ENCODE measurements around the gene AHDC1.

Gene AHDC1

DNA sequence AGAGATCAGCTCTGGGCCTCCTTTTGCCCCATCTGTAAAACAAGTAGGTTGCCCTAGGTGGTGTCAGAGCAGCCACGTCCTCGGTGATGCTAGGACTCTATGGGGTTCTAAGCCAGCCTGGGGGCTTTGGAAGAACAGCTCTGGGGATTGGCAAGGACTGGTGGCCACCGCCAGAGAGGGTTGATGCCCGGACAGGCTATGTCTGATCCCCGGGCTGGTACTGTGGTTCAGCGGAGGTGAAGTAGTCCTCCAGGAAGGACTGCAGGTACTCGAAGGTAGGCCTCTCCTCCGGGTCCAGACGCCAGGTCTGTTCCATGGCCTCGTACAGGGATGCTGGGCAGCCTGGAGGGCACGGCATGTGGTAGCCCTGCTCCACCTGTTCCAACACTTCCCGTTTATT lies 8.8 kb upstream of the AHDC1 start:
- no peak for DNase-seq

DNA sequence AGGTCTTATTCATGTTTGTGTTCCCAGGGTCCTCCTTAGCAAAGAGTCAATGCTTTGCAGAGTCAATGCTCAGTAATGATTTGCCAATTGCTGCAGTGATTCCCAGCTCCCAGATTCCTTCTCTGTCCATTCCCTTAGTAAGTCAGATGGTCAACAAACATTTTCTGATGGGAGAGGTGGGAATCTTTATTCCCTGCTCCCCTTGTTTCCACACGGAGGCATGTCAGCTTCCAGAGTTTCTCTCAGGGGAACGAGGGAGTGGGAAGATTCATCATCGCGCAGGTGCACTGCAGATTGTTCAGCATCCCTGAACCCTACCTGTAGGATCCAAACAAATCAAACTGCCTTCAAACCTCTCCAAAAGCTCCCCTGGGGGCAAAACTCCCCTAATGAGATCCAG lies 7.5 kb upstream of the AHDC1 start:
- no peak for DNase-seq

DNA sequence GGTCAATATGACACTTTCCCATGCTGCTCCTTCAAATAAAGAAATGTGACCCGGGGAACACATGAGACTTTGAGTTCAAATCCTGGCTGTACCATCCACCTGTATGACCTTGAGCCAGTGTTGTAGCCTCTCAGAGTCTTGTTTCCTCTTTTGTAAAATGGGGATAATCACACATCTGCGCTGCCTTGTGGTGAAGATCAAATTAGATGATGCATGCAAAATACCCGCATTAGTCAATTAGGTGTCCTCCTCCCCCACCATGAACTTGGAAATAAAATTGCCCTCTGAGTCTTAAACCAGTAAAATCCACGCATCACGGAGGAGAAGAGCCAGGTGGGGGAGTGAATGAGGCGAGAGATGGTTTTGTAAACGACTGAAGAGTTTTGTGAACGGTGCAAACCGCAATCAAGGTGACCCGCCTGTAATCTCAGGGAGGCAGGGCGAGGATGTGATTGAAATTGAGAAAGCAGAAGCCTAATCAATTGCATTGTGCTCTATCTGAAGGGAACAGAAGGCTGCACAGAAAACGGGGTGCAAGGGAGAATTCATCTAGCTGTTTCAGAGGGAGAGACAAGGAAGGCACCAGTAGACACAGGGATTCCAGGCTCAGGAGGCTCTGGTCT lies 5.8 kb upstream of the AHDC1 start:
- no peak for DNase-seq

DNA sequence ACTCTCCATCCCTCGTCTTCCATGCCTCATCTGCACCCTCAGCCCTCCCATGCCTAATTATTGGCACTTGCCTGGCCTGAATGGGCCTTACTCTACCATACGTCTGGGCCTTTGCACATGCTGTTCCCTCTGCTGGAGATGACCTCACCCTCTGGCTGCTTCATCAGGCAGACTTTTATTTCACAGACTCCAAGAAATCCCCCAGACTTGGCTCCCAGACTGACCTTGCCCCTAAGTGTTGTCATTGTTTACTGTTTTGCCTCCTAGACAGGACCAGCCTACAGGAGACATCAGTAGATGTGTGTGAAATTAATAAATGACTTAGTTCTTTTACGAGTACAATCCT lies 5.2 kb upstream of the AHDC1 start:
- DNase-seq: no peak

DNA sequence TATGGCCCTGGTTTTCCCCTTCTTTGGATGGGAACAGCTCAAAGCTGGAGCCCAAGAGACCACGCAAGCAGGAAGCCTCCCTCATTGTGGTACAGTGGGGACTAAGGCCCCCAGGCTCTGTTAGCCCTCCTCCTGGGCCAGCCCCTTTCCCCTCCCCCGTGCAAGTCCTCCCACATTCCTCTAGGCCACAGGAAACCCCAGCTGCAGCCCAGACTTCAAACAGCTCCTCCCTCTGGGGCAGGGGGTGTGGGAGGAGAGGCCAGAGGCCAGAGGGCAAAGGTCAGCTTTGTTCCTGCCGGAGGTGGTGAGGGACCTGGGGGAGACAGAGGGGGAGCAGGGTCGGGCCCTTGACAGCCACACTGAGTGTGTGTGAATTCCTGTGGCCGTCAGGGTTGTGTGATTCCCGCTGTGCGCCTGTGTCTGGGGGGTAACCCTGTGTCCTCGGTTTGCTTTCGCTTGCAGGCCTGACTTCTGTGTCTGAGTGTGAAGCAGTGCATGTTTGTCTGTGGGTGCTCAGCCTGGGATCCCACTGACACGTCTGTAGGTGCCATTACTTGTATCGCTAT lies 3.4 kb upstream of the AHDC1 start:
- DNase-seq: no peak

DNA sequence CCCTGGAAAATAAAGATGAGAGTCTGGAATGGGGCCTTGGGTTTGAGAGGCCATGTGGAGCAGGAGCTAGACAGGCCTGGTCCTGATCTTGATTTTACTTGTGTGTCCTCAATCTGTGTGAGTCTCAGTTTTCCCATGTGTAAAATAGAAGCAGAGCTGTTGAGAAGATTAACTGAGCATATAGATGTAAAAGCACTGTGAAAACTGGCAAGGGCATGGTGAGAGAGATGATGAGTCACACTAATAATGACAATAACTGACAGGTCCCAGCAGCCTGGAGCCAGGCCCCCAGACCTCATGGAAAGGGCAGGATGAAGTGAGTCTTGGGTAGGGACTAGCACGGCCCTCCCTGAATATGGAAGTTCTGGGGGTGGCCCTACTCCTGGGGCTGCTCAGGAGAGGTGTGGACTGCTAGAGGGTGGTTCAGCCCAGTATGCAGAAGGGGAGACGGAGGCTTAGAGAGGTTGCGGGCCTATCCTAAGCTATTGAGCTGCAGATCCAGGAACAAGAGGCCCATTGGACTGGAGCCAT lies 2.8 kb upstream of the AHDC1 start:
- DNase-seq: no peak

DNA sequence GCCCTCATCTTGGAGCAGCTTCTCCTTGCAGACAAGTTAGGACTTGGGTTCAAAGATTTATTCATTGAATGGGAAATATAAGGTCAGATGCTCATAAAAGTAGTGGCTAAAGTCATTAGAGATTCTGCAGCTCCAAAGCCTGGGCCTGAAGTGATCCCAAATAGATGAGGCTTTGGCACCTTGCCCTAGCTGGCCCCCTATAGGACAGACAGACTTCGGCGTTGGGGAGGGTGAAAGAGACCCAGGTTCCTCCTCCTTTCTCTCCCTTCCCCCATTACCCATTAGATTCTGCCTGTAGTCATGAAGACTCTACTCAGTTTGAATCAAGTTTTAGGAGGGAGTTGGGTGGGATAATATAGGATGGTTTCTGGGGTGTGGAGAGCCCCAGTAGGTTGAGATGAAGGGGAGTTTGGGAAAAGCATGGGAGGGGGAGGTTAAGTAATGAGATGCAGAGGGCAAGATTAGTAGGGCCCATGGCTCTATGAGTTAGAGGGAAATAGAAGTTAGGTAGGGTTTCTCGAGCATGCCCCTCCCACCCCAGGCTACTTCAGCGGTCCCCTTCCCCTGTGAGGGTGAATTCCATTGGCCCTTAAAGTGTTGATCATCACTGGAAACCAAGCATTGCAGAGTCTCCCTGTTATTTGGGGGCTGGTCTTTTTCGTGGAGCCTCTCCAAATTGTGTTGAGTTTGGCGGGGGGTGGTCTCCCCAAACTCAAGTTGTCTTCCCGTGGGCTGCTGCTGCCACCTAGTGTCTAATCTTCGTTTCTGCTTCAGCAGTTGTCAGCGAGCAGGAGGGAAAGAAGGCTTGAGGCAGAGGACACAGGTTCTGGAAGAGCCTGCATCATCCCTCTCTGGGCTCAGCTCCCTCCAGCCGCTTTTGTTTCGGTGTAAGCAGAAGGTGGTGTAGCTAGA lies 2.1 kb upstream of the AHDC1 start:
- DNase-seq: peak; percentile 55

DNA sequence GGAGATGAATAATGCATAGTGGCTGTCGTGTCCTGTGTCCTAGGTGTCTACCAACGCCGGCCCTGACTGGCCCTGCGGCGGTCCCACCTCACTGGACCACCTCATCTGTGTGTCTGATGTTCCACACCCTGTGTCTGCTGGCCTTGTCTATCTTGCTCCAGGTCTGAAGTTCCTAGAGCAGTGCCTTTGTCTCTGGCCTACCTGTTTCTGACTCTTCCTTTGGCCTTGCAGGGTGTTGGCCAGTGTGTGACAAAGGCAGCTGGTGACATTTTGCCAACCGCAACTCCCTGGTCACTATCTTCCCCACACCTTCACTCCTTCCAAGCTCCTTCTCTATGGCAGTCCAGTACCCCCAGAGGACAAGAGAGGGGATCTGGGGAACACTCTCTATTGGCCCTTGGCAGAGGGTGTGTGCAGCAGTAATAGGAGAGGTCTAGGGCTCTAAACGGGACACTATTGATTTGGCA lies 1.4 kb upstream of the AHDC1 start:
- no peak for DNase-seq

DNA sequence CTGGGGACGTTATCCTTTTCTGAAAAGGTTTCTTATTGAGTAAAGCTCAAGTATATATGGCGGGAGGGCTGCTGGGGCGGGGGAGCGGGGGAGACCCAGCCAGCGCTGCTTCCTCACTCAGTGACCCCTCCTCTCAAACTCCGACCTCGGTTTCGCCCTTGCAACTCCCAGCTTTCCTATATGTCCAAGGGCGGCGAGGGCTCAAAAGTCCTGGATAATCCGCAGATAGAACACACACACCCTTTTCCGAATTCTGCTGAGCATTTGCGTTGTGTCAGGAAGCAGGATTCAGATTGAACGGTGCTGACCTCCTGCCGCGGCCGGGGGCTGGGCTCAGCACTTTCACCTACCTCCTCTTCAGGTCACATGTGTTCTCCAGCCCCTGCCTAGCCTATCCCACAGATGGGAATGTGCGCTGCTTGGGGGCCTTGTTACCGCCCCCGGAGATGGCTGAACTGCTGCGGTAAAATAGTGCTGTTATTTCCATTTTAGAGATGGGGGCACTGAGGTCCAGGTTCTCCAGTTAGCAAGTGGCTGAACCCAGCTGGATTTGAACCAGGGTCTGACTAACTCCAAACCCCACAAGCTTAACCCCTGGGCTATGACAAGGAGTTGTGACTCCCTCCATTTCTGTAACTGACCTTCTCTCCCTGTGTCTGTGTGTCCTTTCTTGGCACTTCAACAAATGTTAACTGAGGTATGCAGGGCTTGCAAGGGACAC lies 795 bp upstream of the AHDC1 start:
- DNase-seq: no peak

DNA sequence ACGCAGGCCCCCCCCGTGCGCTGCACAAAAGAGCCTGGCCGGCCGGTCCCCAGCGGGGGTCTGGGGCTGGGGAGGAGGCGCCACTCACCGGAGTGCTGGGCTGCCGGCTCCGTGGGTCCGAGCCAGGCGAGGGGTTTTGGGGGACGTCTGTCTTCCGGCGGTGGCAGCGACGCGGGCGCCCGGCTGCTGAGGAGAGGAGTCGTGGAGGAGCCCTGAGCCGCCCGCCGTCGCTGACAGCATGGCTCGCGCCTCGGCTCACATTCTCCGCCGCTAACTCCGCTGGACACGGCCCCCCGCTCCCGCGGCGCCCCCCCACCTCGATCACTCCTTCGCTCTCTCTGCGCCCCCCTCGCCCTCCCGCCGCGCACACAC lies 649 bp downstream of the AHDC1 start:
- no peak for DNase-seq

DNA sequence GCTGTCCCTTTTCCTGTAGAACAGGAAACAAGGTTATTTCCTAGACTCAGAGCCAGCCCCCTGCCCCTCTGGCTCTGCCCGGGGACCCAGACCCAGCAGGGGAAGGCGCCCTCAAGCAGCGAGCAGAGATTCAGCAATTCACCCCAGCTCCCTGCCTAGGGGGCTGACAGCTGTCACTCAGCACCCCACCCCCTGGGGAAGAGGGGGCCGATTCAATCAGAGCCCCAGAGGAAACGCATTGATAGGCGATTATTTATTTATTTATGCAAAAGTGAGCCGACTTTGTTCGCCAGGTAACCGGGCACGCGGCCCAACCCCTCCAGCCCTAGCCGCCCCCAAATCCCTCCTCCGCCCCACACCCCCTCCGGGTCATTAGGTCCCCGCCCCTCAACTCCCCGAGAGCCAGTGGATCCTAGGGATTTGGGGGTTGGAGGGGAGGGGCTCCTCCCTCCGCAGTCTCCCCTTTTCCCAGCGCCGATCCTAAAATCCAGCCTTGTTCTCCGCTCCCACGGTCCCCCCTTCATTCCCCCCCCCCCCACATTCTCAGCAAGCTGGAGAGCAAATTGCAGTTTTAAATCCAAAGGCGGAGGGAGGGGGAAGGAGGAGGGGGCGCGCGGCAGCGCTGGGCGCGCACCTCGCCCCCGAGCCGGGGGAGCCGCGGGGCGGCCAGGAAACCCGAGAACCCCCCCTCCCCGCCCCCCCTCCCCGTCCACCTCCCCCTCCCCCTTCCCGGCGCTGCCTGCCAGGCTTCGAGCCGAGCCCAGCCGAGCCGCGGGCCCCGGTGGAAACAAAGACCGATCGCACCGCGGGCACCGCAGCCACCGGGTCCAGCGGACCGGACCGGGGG lies 1.3 kb downstream of the AHDC1 start:
- DNase-seq: no peak

DNA sequence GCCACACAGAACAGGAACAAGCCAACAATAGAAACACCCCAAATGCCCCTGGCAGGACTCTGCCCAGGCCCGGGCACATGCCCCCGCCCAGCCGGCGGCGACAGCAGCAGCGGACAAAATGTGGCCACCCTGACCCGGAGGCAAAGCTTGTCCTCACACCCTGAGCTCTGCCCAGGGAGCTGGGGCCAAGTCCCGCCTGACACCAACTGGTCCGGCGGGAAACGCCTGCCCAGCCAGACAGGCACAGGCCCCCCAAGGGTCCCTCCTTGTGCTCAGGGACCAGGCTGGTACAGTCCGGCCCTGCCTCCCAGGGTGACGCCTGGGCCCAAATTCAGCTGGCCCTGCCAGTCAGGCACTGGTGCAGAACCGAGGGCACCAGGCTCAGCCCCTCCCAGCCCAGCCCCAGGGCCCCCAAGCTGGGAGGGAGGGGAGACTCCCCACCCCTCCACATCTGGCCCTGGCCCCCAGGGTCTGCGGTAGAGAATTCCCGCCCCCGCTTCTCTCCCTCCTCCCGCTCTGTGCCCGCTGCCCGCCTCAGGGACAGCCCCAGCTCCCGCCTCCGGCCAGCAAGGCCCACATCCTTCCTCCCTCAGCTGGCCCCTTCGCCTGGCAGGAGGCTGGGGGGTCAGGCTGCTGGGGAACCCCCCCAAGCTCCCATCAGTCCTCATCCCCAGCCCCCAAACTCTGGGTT lies 2.0 kb downstream of the AHDC1 start:
- DNase-seq: peak; percentile 50

DNA sequence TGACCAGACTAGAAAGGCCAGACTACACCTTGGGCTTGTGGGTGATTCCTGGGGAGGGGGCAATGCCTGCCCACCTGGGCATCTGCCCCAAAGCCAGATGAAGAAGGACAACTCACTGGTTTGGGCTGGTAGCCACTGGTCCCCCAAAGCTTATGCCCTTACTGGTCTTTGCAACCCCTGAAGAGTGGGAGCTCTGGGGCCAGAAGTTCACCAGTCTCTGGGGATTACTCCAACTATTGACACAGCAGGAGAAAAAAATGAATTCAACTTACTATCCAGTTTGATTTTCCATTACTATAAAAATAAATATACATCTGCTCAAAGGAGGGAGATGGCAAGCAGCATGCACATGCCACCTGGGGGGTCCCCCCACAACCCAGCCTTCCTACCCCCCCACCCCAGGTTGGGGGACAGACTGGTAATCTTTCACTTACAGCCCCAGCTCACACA lies 2.6 kb downstream of the AHDC1 start:
- no peak for DNase-seq

DNA sequence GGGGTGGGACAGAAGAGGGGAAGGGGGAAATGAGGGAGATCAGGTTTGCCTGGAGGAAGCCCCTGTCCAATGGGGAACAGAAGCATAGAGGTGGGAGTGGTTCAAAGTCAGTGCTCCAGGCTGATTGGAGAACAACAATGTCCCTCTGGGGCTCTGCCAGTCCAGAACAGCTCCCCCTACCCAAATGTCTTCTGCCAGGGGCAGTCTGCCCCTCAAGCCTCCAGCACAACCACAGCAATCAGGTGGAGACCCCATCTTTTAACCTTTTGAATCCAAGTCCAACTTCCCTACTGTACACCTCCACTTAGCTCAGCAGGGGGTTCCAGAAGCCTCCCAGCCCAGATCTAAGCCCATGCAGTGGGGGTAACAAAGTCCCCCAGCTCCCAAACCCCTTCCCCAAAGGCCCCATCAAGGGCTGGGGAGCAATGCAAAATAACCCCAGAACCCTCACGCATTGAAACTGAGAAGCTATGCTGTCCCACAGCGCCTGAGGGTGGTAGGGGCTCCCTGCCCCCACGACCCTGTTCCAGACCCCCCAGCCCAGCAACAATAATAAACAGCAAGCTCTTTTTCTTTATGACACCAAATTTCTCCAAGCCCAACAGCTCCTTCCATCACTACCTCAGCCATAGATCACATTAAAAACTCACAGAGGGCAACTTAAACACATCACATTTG lies 3.3 kb downstream of the AHDC1 start:
- DNase-seq: peak; percentile 29

DNA sequence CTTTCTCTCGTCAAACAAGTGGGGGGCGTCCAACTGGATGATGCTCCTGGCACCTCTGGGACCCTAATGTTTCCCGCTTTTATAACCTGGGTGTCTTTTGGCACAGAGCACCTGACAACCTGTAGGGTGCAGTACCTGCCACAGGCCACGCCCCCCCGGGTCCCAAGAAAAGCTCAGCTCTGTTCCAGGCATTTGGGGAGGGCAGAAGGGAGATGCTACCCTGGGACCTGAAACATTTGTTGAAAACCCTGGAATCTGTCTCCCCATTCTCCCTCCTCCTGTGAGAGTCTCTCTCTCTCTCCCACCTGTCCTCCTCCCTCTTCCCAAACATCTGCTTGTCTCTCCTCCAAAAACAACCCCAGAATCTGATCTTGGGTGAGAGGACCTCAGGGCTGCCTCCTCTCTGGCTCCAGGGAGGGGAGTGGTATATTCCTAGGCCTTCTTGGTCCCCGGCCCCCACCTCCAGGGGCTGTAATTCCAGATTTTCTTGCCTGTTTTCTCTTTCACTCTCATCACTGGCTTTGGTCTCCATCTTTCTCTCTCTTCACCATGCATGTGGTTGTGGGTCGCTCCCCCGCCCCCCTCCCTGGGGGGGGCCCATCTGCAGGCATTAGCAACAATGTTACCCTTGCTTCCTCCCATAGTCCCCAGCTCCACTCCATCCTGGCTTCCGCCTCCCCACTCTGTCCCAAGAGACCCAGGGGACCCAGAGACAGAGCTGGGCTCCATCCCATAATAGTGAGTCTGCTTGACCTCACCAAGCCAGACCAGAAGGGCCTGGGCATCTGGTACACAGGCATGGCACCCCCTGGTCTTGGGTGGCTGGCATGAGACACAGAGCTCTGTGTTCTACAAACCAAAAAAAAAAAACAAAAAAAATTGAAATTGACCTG lies 4.1 kb downstream of the AHDC1 start:
- DNase-seq: no peak

DNA sequence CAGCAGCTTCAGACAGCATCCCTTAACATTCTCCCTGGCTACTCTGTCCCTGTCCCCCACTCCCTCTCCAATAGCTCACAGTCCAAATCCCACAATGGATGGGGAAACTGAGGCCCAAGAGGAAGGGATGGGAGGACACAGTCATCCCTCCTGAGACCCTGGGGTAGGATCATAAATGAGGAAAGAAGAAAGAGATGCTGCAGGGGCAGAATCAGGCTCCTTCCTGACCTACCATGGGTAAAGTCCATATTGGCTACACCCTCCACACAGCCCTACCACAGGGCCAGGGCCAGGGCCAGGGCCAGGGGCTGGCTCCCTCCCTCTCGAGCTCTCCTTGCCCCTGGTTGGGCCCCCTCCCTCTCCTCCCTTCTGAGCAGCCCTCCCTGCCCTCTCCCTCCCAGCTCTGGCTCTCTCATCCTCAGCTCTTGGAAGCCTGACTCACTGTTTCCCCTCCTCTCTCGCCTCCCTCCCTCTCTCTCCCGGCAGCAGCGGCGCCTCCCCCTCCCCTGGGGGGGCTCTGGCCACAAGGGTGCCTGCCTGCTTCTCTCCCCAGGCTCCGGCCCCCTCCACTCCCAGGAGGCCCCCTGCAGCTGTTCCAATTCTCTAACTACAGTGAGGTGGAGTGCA lies 4.9 kb downstream of the AHDC1 start:
- DNase-seq: peak; percentile 82

DNA sequence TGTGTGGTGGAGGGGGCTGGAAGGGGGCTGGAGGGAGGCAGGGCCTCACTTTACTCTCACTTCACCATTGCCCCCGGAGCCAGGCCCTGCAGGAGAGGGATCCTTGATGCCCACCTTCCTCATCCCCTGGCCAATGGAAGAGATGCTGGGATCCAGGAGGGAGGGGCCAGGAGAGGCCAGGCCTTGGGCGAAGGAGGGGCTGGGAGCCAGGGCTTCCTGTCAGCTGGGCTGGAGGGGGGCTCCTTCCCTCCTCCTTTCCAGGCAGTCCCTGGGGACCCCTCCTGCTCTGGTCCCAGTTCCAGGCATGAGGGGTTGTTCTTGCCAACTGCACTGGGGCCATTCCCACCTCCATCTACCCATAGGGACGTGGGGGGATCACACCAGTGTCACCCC lies 5.7 kb downstream of the AHDC1 start:
- peak; percentile 67 for DNase-seq

DNA sequence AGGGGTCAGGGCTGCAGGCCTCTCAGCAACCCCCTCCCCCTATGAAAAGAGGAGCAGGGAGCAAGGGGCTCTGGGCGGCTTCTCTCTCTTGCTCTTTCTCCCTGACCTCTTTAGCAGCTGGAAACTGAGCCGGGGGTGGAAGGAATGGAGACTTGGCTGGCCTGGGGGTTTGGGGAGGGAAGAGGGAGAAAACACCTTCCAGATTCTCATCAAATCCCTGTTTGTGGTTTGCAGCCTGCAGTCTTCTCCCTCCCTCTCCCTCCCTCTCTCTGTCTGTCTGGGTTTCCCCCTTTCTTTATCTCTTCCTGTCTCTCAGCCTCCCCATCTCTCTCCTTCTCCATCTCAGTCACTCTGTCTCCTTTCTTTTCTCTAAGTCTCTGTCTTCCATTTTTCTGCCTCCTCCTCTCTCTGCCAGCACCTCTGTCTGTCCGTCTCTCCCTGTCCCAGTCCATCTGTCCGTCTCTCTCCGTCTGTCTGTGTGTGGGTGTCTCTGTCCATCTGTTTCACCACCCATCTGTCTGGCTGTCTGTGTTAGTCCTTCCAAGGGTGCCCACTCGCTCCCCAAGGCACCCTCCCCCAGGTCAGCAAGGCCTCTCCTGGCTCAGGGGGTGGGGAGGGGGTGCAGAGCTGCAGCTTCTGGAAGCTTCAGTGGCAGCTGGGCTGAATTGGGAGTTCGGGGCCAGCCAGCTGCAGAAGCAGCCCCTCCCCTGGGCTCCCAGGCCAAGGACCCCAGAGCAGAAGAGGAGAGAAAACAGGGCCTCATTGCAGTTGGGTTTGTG lies 6.2 kb downstream of the AHDC1 start:
- peak; percentile 59 for DNase-seq

DNA sequence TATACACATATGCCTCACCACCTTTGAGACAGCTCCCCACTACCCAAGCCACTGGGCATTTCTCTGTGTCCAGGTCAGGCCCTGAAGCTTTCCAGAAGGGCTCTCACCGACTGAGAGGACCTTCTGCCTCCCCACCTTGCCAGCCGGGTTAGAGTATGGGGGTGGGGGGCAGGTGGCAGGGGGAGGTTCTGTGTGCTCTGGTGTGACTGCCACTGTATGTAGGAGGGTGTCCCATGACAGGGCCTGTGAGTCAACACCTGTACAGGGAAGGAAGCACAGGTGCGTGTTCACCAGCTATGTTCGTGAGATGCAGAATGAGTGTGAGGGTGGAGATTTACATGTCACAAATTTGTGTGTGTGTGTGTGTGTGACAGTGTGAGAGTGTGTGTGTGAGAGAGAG lies 7.0 kb downstream of the AHDC1 start:
- no peak for DNase-seq

Measured in NCI-H226 (cell line).